Sigmoid colon (tissue), 7 donors: ENCODE results near the gene FHL2. TPM values are rescaled to one million over a fixed set of nuclear protein-coding genes. Genes with fewer than 3 reads are reported as not detected.
A peak's percentile ranks its signal among the peaks of the same experiment; 100 is the strongest.

Experiments
- DNase-seq: peaks from one replicate; pipeline ENCODE4 v3.0.0-alpha.2; 2019
- H3K27ac ChIP-seq, 4 donors: fragments of 200-600 bp; sonication (generic); one replicate each; pipeline ENCODE4 v1.5.1; 2016 to 2019; ENCODE audit warnings: mild to moderate bottlenecking in 1 of 4
- H3K27me3 ChIP-seq, 3 donors: fragments of 200-600 bp; sonication (generic); one replicate each; pipeline ENCODE4 v1.5.1; 2019; ENCODE audit warnings: mild to moderate bottlenecking in 1 of 3
- H3K36me3 ChIP-seq, 4 donors: fragments of 200-600 bp; sonication (generic); one replicate each; pipeline ENCODE4 v1.5.1; 2016 to 2019
- H3K4me1 ChIP-seq, 4 donors: fragments of 200-600 bp; sonication (generic); one replicate each; pipeline ENCODE4 v1.5.1; 2017 to 2019
- H3K4me3 ChIP-seq, 4 donors: fragments of 200-600 bp; sonication (generic); one replicate each; pipeline ENCODE4 v1.5.1; 2017 to 2019; ENCODE audit warnings: mild to moderate bottlenecking in 2 of 4, moderate library complexity in 1 of 4
- H3K9me3 ChIP-seq, 4 donors: fragments of 200-600 bp in 3 of 4; sonication (generic) in 3 of 4; one replicate each; pipeline versions ENCODE4 v1.5.1 to v1.6.1; 2013 to 2019
- CTCF ChIP-seq, 4 experiments: fragments of 450-650 bp in 3 of 4; fragments of 200-600 bp in 1 of 4; IDR thresholded peaks; one replicate each; pipeline ENCODE4 v1.5.1; 2016 to 2019; ENCODE audit warnings: antibody characterized with exemption in 4 of 4, mild to moderate bottlenecking in 3 of 4, moderate library complexity in 2 of 4
- EP300 ChIP-seq, 4 donors: sonication (generic); formaldehyde crosslinking; IDR thresholded peaks; one replicate each; pipeline ENCODE4 v1.6.1; 2017; ENCODE audit warnings: antibody characterized with exemption in 4 of 4
- POLR2A ChIP-seq, 2 donors: fragments of 450-650 bp; IDR thresholded peaks; one replicate each; pipeline ENCODE4 v1.6.1; 2016; ENCODE audit warnings: antibody characterized with exemption in 2 of 2, mild to moderate bottlenecking in 2 of 2, moderate library complexity in 2 of 2
- POLR2AphosphoS5 ChIP-seq, 4 donors: sonication (generic); formaldehyde crosslinking; IDR thresholded peaks; one replicate each; pipeline ENCODE4 v1.6.1; 2017; ENCODE audit warnings: antibody characterized with exemption in 4 of 4
- WGBS, 2 donors: extraction: QIAGEN DNeasy Blood & Tissue Kit; methylation state at CpG; one replicate each; pipeline ENCODE4 v1.1.7; 2013; 5-methylcytosine and 5-hydroxymethylcytosine counted together
- intact Hi-C: fragments of 100-400 bp; cut with DNase I; formaldehyde crosslinking; loops from one replicate; pipeline ENCODE4 v1.15.1; 2023
- polyA plus RNA-seq, 3 donors: library from polyadenylated mRNA; stranded (reverse); fragments of 200-250 nt; gene quantifications; one replicate each; pipeline ENCODE4 v1.2.3, GENCODE V29; 2013
- total RNA-seq, 4 donors: library from RNA; depleted of rRNA; stranded (reverse); fragments of >200 nt; gene quantifications; one replicate each; pipeline ENCODE4 v1.1.0, GENCODE V29; 2016
- donor health status: healthy with polysubstance abuse.
- donor health status: Bipolar disorder and iron deficiency.
- donor health status: healthy.

The FHL2 gene
- total and polyA plus RNA-seq, 7 donors = 62.0 to 210 (median 98.8) TPM

GRCh38 chr2:105412584-105412983 lies 13.7 kb upstream of the FHL2 start:
- H3K4me1 ChIP-seq = peaks cover 0 to 24% (median 23%) of the 10 kb centered on the region in 4 donors
- intact Hi-C loops = no loop called here

GRCh38 chr2:105411720-105412407 lies 13.0 kb upstream of the FHL2 start:
- WGBS, 2 donors = 75 to 85% methylated on average over 6 of the region's 6 CpGs
- peaks cover 0 to 24% (median 23%) of the 10 kb centered on the region in 4 donors for H3K4me1 ChIP-seq
- H3K27ac ChIP-seq = no peak overlapping the region
- no peak overlapping the region for H3K4me3 ChIP-seq
- TF ChIP-seq EP300 (IDR thresholded peaks at IDR 0.05) = no peak
- no peak for TF ChIP-seq POLR2AphosphoS5 (IDR thresholded peaks at IDR 0.05)
- no peak for TF ChIP-seq CTCF (IDR thresholded peaks at IDR 0.05)
- TF ChIP-seq POLR2A (IDR thresholded peaks at IDR 0.05) = no peak
- no peaks in the 10 kb centered on the region for H3K36me3 ChIP-seq
- intact Hi-C loops = no loop called here
- DNase-seq = no peak
- H3K27me3 ChIP-seq = no peaks in the 10 kb centered on the region
- no peaks in the 10 kb centered on the region for H3K9me3 ChIP-seq

More at GRCh38 chr2:105412584-105412983, 13.7 kb upstream of the FHL2 start:
- Histone ChIP-seq H3K36me3 (no peaks in the 10 kb centered on the region), H3K4me3 (no peak overlapping the region), H3K27me3 (no peaks in the 10 kb centered on the region), H3K27ac (no peak overlapping the region), H3K9me3 (no peaks in the 10 kb centered on the region)
- WGBS, 2 donors = 83 to 85% methylated on average over 11 of the region's 11 CpGs
- DNase-seq = no peak
- TF ChIP-seq CTCF (IDR thresholded peaks at IDR 0.05) (no peak), POLR2A (IDR thresholded peaks at IDR 0.05) (no peak), EP300 (IDR thresholded peaks at IDR 0.05) (no peak), POLR2AphosphoS5 (IDR thresholded peaks at IDR 0.05) (no peak)

- TF ChIP-seq EP300 (IDR thresholded peaks at IDR 0.05) (no peak), CTCF (IDR thresholded peaks at IDR 0.05) (no peak), POLR2A (IDR thresholded peaks at IDR 0.05) (no peak), POLR2AphosphoS5 (IDR thresholded peaks at IDR 0.05) (peak in 2 of 4 donors; percentile 48 to 51)
- Histone ChIP-seq H3K4me3 (no peak overlapping the region), H3K27ac (peak overlapping the region in 3 of 4 donors; percentile 60 to 74 (median 66)), H3K9me3 (no peaks in the 10 kb centered on the region), H3K4me1 (peaks cover 0 to 24% (median 23%) of the 10 kb centered on the region in 4 donors), H3K36me3 (no peaks in the 10 kb centered on the region), H3K27me3 (no peaks in the 10 kb centered on the region)
- WGBS, 2 donors = 44 to 84% methylated on average over 4 of the region's 4 CpGs
- no peak for DNase-seq
- intact Hi-C loops = no loop called here
Measured at GRCh38 chr2:105410554-105410953, 11.7 kb upstream of the FHL2 start.

- DNase-seq = peak; percentile 92
- Histone ChIP-seq H3K27ac (peak overlapping the region; percentile 9 to 74 (median 63)), H3K9me3 (no peaks in the 10 kb centered on the region), H3K27me3 (no peaks in the 10 kb centered on the region), H3K4me3 (no peak overlapping the region), H3K4me1 (peaks cover 0 to 24% (median 23%) of the 10 kb centered on the region in 4 donors), H3K36me3 (no peaks in the 10 kb centered on the region)
- intact Hi-C loops = no loop called here
- WGBS, 2 donors = 69 to 74% methylated on average over 6 of the region's 6 CpGs
- TF ChIP-seq EP300 (IDR thresholded peaks at IDR 0.05) (peak in 2 of 4 donors; percentile 46 to 69), POLR2AphosphoS5 (IDR thresholded peaks at IDR 0.05) (peak; percentile 56 to 82 (median 75)), POLR2A (IDR thresholded peaks at IDR 0.05) (no peak)
Measured at GRCh38 chr2:105409717-105410116, 10.9 kb upstream of the FHL2 start.

- no peaks in the 10 kb centered on the region for H3K9me3 ChIP-seq
- no peak overlapping the region for H3K27ac ChIP-seq
- H3K36me3 ChIP-seq = no peaks in the 10 kb centered on the region
- WGBS, 2 donors = 94 to 95% methylated on average over 7 of the region's 7 CpGs
- TF ChIP-seq POLR2AphosphoS5 (IDR thresholded peaks at IDR 0.05) (no peak), CTCF (IDR thresholded peaks at IDR 0.05) (no peak), EP300 (IDR thresholded peaks at IDR 0.05) (no peak), POLR2A (IDR thresholded peaks at IDR 0.05) (no peak)
- H3K27me3 ChIP-seq = no peaks in the 10 kb centered on the region
- DNase-seq = no peak
- intact Hi-C loops = no loop called here
- H3K4me3 ChIP-seq = no peak overlapping the region
- peaks cover 0 to 27% (median 24%) of the 10 kb centered on the region in 4 donors for H3K4me1 ChIP-seq
Measured at GRCh38 chr2:105407946-105408743, 9.3 kb upstream of the FHL2 start.
